GM19035 (cell line): ENCODE results near the gene REPS1.

Experiments used
- ATAC-seq: cut with Tn5 transposase; IDR thresholded peaks from one replicate; pipeline ENCODE4 v1.9.1; 2021; ENCODE audit not compliant: unreplicated experiment

Gene REPS1

GRCh38 chr6:138973466-138974153 lies 14.4 kb downstream of the REPS1 start:
- ATAC-seq = no peak

GRCh38 chr6:138972226-138972665 lies 15.8 kb downstream of the REPS1 start:
- no peak for ATAC-seq

DNA sequence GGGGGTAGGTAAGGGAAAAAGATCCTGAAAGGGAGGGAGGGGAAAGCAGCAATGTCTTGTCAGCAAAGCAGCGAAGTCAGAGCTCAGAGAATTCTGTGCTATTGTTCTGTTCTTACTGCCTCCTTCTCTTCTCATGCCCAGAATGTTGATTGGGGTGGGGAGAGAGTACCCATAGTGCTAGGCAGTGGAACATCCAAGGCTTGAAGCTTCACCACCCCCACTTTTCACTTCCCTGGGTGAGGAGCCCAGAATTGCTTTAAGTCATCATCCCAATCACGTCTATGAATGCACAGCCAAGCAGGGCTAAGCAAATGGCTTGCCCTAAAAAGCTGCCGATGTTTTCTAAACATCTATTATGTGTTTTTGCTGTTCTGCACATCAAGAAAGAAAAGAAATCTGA lies 16.5 kb downstream of the REPS1 start:
- ATAC-seq = no peak

- no peak for ATAC-seq
Observed at GRCh38 chr6:138970856-138971425, 17.1 kb downstream of the REPS1 start.

GRCh38 chr6:138970159-138970558 lies 17.9 kb downstream of the REPS1 start:
- no peak for ATAC-seq

DNA sequence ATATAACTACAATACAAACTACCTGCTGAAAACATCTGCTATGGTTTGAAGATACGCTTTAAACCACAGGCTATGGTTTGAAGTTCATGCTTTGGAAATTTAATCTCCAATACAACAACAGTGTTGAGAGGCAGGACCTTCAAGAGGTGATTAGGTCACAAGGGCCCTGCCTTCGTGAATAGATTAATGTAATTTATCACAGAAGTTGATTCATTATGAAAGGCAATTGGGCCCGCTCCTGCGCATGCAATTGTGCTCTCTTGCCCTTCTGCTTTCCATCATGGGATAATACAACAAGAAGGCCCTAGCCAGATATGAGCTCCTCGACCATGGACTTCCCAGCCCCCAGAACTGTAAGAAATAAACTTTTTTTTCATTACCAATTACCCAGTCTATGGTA lies 21.2 kb downstream of the REPS1 start:
- no peak for ATAC-seq

DNA sequence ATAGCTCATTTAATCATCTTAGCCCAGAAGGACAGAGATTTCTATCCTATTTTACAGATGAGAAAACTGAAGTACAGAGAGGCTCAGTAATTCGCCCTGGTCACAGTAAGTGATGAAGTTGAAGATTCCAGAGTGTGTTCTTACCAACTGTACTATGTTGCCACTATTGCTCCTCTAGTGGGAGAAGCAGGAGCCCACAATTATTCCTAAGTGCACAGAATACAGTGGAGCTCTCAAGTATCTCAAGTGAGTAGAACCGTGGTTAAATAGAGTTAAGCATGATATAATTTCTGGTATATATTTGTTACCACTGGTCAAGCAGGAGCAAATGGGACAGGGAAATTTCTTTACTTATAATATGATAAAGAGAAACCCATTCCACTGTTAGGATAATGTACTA lies 22.1 kb downstream of the REPS1 start:
- ATAC-seq = no peak

GRCh38 chr6:138965291-138965874 lies 22.7 kb downstream of the REPS1 start:
- ATAC-seq = no peak

GRCh38 chr6:138964012-138964411 lies 24.0 kb downstream of the REPS1 start:
- ATAC-seq = no peak

DNA sequence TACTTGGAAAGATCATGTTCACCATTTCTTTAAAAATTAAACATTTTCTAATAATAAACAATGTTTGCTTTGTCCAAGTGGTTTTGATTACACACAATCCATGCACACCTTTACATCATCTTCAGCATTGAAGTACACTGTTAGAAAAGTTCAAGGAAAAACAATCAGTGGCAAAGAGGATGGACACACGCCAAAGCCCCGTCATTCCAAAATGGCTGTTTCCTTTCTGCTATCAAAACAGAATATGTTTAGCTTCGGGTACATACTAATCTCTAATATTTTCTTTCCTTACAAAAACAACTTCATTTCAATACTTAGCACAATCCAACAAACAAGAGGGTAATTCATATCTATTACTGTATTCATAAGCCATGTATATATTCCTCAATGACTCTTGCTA lies 24.5 kb downstream of the REPS1 start:
- ATAC-seq = no peak

DNA sequence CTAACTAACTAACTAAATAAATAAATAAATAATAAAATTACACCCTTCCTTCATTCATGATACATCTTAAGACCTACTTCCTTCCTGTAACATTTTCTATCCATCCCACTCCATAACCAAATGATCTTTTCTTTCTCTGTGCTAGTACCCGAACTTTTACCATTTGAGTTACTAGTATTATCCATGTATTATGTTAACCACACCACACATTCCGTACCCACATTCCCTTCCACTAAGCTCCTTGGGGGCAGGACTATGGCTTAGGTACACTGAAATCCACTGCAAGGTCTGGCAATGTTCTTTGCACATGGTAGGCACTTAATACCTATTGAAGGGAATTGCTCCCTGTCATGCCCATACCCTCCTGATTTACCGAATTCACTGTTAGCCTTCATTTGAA lies 24.9 kb downstream of the REPS1 start:
- no peak for ATAC-seq

GRCh38 chr6:138959521-138959920 lies 28.5 kb downstream of the REPS1 start:
- no peak for ATAC-seq

DNA sequence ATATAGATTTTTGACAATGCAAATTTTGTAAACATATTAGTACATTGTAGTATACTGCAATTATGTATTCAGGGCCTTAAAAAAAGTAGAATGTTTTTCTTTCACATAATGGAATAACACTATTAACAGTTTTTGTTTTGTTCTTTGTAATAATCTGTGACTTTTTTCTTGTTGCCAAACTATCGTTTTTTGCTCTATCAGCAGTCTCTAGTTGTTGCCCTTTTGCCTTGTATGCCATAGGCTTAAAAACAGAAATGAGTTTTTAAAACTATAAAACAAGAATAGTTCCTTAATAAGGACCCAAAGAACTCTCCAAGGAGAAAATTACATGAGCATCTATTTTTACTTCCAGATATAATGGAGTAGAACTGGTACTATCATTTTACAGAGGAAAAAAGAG lies 29.5 kb downstream of the REPS1 start:
- ATAC-seq = no peak

- ATAC-seq = no peak
Observed at GRCh38 chr6:138957903-138958302, 30.1 kb downstream of the REPS1 start.

- no peak for ATAC-seq
Observed at GRCh38 chr6:138957484-138957883, 30.6 kb downstream of the REPS1 start.

DNA sequence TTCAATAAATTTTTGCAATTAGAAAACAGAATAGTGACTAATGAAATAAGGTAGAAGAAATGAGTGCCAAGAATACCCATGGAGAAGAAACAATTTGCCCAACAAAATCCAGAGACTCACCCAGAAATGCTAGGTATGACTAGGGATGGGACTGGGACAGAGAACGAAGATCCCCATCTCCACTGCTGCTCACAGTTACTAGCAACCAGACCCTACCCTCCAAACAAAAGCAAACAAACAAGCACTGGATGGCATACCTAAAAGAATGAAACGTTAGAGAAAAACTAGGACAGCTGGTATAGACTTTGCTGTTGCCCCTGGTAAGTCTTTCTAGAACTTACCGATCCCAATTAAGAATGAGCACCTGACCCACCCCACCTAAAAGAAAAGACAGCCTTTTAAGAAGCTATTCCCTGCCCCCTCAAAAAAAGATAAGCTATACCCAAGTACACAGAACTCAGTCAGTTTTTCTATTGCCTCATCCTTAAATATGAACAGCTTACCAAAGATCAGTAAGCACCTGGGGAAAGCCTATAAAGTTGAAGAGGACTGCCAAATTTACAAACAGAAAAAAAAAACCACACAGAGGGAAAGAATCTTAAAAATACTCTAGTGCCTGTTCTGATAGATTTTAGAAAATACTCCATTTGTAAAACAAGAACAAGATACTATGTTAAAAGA lies 31.7 kb downstream of the REPS1 start:
- no peak for ATAC-seq

DNA sequence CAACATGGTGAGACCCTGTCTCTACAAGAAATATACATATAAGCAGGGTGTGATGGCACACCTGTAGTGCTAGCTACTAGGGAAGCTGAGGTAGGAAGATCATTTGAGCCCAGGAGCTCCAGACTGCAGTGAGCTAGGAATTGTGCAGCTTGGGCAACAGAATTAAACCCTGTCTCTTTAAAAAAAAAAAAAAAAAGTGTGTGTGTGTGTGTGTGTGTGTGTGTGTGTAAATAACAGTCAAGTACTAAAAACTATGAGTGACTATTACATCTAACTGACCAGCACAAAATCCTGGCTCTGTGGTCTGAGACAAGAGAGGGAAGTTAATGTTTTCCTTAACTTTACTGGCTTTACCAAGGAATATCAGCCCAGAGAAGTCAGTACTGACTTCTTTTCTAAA lies 32.8 kb downstream of the REPS1 start:
- no peak for ATAC-seq

GRCh38 chr6:138953451-138953850 lies 34.6 kb downstream of the REPS1 start:
- ATAC-seq = no peak

DNA sequence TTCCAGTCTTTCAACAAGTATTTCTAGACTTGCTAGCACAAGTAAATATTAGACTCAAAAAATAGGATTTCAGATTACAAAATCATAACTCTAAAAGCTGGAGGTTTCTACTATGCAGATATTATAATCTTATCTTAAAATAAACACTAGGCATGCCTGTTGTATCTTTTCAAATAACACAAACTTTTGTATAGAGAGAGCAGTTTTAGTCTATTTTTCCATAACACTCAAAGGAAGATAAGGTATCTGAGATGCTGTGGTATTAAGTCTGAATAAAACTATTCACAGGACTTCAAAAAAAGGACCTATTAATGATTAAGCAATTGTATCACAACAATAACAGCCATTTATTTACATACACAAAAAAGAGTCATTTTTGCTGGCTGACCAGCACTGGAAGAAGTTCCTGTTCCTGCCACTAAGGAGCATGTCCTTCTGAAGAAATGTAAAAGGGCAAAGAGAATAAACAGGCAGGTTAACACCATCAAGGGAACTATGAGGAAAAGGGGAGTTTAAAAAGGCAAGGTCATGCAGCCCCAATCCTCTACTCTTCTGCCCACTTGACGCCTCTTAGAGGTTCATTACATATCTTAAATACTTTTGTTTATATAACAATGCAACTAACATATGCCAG lies 39.4 kb downstream of the REPS1 start:
- no peak for ATAC-seq

DNA sequence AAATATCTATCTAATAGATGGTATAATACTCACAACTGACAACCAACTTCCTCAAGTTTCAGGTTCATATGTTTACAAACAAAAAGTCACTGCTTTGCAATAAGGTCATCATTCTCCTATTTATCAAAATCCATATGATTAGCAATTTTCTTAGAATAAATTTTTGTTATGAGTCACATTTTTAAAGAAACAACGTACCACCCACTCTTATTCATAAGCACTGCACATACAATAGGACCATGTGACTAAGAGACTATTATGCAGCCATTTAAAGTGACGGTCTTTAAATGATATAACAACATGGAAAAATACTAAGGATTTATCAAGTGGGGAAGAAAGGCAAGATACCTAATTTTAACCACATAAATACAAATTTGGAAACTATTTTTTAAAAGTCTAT lies 40.0 kb downstream of the REPS1 start:
- no peak for ATAC-seq

DNA sequence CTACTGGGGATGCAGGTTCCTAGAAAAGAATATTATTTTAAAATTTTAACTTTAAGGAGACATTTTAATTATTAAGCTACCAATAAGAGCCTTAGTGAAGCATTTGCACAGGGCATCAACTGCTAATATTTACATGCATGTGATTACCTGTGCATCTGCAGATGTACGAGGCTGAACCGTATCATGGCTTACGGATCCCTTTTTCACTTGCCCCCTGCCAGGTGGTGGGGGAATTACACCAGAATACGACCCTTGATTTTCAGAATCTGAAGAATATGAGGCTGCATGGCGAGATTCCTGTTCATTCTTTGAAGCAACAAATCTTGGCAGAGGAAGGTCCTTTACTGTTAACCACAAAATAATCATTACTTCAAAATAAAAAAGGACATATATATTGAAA lies 42.7 kb downstream of the REPS1 start:
- no peak for ATAC-seq

DNA sequence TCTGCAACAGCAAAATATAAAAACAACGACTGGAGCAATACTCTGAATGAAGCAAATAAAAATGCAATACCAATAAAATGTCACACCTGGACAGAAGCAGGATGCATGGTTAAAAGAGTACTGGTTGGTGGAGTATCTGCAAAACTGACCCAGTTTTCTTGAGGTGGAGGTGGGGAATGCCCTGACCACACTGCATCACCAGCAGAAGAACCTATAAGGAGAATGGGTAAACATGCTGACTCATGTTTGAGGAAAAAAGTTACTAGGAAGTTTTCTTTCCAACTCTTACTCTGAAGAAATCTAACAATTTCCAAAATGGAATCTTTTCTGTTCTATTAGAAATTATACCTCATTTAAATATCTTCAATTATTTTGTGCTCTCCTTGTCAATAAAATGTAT lies 43.6 kb downstream of the REPS1 start:
- ATAC-seq = no peak
